ENCODE results near the gene USP20.

USP20 gene

GRCh38 chr9:129851821-129852220 is 16.6 kb downstream of the USP20 start:
- no peak overlapping the region for H3K27ac ChIP-seq
- no peak for DNase-seq (ENCODE audit: low read depth, low spot score)

- no peak overlapping the region for H3K27ac ChIP-seq
- DNase-seq (ENCODE audit: low read depth, low spot score): no peak
Measured at GRCh38 chr9:129852579-129852978, 17.3 kb downstream of the USP20 start.

DNA sequence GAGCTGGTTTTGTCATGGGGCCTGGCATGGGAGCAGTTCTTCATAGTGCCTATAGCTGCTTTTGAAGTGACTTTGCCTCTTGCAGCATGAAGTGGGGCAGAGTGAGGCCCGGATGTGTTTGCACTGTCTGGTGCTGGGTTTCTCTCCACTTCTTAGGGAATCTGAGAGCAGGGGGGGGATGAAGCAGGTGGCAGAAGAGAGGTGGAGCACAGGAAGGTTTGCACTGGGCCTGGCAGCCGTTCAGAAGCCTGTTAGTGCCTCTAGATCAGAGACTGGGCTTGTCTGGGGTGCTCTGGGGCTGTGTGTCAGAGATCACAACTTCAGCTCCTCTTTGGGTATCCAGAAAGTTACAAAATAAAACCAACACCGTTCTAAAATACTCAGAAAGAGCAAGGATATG is 18.4 kb downstream of the USP20 start:
- H3K27ac ChIP-seq: no peak overlapping the region
- DNase-seq (ENCODE audit: low read depth, low spot score): no peak

DNA sequence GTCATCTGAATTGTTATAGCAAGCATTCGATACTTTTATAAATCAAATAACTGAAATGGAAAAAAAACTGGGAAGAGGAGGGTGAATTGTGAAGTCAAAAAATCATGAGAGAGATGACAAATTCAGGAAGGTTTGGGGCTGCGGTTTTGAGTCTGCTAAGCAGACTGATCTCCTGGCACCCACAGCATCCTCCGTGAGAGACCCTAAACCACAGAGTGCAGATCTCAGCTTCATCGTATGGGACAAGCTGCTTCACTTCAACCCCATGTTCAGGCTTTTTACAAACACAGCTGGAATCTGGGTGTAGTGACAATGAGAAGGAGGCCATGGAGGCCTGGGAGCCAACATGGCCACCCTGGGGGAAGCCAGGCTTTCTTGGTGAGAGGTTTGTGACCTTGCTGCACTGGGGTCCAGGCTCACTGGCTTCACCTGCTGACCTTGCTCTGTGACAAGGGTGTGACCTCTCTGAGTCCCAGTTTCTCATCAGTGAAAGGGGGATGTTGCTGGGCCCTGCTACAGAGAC is 19.4 kb downstream of the USP20 start:
- DNase-seq (ENCODE audit: low read depth, low spot score): no peak
- no peak overlapping the region for H3K27ac ChIP-seq

- no peak for DNase-seq (ENCODE audit: low read depth, low spot score)
- H3K27ac ChIP-seq: no peak overlapping the region
Measured at GRCh38 chr9:129857207-129857606, 21.9 kb downstream of the USP20 start.

DNA sequence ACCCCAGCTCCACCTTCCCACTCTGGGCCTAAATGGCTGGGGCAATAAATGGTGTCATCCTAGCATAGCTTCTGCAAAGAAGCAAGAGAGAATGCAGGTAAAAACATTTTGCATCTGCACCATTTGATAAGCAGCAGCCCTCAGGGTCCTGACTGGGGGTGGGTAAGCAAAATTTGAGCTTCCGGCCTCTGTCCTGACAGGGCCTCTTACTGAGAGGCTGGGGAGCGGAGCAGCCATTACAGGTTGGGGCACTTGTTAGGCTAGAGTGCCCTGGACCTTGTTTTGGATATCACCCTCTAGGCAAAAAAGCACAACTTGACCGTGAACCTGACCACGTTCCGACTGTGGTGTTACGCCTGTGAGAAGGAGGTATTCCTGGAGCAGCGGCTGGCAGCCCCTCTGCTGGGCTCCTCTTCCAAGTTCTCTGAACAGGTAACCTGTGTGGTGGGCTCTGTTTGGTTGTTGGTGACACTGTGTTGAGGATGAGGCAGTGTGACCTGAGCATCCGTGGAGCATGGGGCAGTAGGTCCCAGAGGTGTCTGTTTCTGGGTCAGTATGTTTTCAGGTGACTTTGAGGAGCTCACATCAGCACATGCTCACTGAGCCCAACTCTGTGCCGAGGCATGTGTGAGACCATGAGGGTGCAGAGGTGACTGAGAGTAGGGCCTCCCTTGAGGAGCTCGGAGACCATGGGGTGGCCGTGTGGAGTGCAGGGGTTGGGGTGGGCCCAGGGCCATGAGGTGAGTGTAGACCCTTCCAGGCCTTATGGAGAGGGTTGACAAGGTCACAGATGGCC is 23.1 kb downstream of the USP20 start:
- no peak overlapping the region for H3K27ac ChIP-seq
- no peak for DNase-seq (ENCODE audit: low read depth, low spot score)

DNA sequence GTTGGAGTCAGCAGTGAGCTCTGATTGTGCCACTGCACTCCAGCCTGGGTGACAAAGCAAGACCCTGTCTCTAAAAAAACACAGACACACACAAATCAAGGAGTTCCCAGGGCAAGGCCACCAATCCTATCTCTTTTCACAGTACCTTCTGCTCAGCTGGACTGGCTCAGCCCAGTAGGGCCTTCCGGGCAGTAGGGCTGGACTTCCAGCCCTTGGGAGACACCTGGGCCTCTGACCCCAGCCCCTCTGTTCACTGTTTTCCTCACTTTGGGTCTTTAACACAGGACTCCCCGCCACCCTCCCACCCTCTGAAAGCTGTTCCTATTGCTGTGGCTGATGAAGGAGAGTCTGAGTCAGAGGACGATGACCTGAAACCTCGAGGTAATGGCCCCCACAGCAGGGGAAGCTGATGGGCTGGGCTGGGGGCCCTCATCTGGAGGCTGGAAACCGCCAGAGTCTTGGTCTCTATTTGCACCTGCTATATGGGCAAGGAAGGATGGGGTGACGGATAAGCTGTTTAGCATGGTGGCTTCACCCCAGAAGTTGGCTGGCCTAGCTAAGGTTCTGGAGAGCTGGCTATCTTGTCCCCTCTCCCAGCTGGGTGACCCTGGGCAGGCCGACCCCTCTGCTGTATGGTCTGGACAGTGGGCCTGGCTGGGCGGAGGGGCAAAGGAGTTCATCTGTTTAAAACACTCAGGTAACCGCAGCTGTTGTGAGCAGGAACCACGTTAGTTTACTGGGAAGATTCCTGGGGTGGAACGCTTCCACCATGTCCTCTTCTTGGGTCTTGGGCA is 25.6 kb downstream of the USP20 start:
- no peak overlapping the region for H3K27ac ChIP-seq
- no peak for DNase-seq (ENCODE audit: low read depth, low spot score)

GRCh38 chr9:129861447-129861827 is 26.2 kb downstream of the USP20 start:
- no peak overlapping the region for H3K27ac ChIP-seq
- DNase-seq (ENCODE audit: low read depth, low spot score): no peak

GRCh38 chr9:129863059-129863690 is 27.9 kb downstream of the USP20 start:
- H3K27ac ChIP-seq: no peak overlapping the region
- peak; percentile 12 for DNase-seq (ENCODE audit: low read depth, low spot score)

DNA sequence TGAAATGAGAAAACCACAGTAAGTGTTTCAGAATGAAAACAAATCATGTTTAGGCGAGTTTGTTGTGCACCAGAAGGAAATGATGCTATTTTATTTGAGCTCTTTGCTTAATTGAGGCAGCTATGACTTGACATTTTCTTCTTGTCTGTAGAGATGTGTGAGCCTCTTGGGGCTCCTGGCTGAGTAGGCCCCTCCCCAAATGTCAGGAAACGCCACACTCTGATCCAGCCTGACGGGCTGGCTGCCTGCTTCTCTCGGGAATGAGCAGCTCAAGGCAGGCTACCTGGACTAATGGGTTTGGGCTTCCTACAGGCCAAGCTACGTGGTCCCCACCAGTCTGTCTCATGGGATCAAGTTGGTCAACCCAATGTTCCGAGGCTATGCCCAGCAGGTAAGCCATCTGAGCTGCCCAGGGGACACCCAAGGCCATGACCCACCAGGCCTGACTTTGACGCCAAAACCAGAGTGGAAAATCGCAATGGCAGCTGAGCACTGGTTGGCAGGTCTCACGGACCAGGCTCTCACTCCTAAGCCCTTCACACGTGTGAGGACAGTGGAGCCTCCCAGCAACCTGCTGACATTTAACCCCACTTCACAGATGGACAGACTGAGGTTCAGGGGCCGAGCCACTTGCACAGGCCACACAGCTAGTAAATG is 29.9 kb downstream of the USP20 start:
- no peak overlapping the region for H3K27ac ChIP-seq

GRCh38 chr9:129865668-129866320 is 30.5 kb downstream of the USP20 start:
- no peak for DNase-seq (ENCODE audit: low read depth, low spot score)
- no peak overlapping the region for H3K27ac ChIP-seq

More for the DNA sequence above, 29.9 kb downstream of the USP20 start:
- DNase-seq (ENCODE audit: low read depth, low spot score): no peak

DNA sequence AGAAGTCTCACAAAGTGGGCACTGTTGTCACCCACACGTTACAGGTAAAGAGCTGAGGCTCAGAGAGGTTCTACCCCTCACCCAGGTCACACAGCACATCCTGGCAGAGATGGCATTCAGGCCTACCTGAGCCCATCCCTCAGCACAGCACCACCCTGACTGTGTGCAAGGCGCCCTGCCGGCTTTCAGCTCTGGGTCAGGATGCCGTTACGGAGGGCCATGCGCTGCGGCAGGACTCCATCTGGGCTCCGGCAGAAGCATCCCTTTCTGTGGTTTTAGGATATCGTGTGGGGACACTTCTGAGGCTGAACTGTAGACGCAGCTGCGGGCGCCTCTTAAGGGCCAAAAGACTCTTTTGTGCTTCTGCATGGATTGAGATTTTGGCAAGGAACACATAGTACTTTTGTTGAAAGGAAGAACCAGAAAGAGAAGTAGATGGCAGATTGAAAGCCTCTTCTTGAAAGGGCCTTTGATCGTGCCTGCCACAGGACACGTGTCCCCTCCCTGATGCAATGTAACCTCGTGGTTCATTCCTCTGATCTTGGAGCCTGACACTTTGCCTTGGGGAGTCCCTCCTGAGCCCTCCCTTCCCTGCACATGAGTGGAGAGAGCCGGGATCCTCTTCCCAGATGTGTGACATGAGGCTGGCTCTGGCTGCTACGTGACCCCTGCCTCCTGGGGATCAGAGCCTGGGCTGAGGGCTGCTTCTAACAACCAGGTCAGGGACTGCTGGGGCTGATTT is 31.3 kb downstream of the USP20 start:
- no peak overlapping the region for H3K27ac ChIP-seq
- no peak for DNase-seq (ENCODE audit: low read depth, low spot score)

DNA sequence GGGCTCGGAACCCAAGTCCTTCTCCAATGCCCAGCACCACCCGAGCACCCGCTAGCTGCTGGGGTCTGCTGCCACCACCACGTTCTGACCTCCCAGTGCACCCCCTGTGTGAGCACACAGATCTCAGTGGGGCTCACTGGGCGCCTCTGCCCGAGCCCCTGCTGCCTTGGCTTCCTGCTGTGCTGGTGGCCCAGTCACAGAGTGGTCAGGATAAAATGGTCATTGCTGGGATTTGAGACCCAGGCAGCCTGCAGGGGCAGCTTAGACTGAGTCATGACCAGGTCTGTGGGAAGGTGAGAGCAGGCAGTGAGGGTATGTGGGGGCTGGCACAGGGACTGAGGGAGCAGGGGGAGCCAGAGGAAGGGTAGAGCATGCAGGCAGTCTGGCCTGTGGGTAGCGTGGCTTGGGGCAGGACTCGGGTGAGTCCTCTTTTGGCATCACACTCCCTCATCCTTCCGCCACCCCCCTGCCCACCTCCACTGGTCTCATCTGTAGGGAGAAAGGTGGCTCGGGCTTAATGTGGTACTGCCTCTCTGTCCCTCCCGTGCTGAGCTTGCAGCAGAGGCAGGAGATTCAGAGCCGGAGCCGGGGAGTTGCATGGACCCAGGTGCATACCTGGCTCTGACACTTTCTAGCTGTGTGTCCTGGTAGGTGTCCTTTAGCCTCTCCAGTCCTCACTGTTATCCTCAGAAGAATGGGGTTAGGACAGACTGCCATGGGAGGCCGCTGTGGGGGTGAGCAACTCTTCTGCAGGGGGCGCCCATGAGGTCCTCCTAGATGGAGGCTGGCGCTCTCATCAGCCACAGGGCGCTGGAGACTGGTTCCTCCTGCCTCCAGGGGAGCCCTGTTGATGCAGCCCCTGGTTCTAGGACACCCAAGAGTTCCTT is 32.1 kb downstream of the USP20 start:
- no peak overlapping the region for H3K27ac ChIP-seq

DNA sequence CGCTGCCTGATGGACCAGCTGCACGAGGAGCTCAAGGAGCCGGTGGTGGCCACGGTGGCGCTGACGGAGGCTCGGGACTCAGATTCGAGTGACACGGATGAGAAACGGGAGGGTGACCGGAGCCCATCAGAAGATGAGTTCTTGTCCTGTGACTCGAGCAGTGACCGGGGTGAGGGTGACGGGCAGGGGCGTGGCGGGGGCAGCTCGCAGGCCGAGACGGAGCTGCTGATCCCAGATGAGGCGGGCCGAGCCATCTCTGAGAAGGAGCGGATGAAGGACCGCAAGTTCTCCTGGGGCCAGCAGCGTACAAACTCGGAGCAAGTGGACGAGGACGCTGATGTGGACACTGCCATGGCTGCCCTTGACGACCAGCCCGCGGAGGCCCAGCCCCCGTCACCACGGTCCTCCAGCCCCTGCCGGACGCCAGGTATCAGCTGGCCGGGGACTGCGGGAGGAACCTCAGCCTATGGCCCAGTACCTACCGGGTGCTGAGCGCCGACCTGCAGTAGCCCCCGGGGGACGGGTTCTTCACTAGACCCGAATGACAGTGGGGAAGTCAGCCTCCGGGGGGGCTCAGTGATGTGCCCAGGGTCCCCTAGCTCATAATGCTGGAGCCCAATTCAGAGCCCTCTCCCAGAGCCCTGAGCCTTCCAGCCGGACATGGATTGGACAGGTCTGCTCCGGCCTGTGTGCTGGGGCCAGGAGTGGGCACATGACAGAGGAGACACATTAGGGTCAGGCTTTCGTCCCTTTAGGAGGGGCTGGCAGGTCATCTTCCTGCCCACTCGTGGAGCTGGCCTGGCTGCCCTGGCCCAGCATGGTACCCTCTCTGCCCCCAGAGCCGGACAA is 33.0 kb downstream of the USP20 start:
- no peak for DNase-seq (ENCODE audit: low read depth, low spot score)
- H3K27ac ChIP-seq: no peak overlapping the region

More for the DNA sequence above, 32.1 kb downstream of the USP20 start:
- DNase-seq (ENCODE audit: low read depth, low spot score): no peak

- no peak for DNase-seq (ENCODE audit: low read depth, low spot score)
- no peak overlapping the region for H3K27ac ChIP-seq
Measured at GRCh38 chr9:129868872-129869486, 33.7 kb downstream of the USP20 start.

DNA sequence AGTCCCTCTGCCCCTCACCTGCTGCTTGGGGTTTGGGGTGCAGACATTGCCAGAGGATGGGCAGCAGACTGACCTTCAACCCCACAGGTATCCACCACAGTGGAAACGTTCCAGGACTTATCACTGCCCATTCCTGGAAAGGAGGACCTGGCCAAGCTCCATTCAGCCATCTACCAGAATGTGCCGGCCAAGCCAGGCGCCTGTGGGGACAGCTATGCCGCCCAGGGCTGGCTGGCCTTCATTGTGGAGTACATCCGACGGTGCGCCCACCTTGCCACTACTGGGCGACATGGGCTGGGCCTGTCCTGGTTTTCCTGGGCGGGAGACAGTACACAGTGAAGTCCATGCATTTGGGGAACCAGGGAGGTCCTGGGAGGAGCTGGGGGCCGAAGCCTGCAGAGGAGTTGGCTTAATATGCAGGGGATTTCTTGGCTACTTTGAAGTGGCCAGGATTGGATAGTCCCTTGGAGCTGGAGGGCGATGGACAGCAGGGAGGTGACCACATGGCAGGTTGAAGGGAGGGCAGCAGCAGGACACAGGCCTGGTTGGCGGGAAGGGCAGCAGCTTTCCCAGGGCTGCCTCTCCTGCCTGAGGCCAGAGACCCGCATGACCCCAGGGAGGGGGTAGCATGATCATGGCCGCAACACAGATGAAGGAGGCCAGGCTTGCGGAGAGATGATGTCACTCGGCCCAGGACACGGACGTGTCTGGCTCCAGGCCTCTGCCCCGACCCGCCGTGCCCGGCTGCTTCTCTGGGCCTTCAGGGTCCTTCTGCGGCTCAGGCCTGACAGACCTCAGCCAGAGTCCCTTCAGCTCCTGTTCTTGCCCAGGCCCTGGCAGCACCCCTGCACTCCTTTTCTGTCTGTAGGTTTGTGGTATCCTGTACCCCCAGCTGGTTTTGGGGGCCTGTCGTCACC is 34.6 kb downstream of the USP20 start:
- no peak for DNase-seq (ENCODE audit: low read depth, low spot score)

More for the DNA sequence above, 34.6 kb downstream of the USP20 start:
- no peak overlapping the region for H3K27ac ChIP-seq

Measured in epithelial cell of prostate (primary cell).